T-helper 1 cell treated with Interleukin-12 subunit alpha and Interleukin-12 subunit beta and Interleukin-4 antibody, amounts not matched to agents 30 ng/mL and 1 ng/mL, for 36 hours (primary cell): ENCODE data around the gene IQSEC1. TPM values are rescaled to one million over a fixed set of nuclear protein-coding genes. Genes with fewer than 3 reads are reported as not detected.

Experiments used
- intact Hi-C: fragments of 100-400 bp; cut with micrococcal nuclease; formaldehyde crosslinking; loops from one replicate; pipeline ENCODE4 v1.15.1; 2024
- total RNA-seq: library from RNA; stranded (reverse); gene quantifications from 2 replicates; pipeline ENCODE4 v1.2.3, GENCODE V29; 2022

Gene IQSEC1
- total RNA-seq, 1 donor from 2014 or later: 54.4 TPM

- intact Hi-C loops: no loop called here
These were observed 22.2 kb downstream of the IQSEC1 start for GRCh38 chr3:13051066-13051465.

- intact Hi-C loops: no loop called here
These were observed 22.8 kb downstream of the IQSEC1 start for GRCh38 chr3:13050446-13050845.

GRCh38 chr3:13049400-13049799 is 23.8 kb downstream of the IQSEC1 start:
- intact Hi-C loops: no loop called here

GRCh38 chr3:13047296-13048165 is 25.7 kb downstream of the IQSEC1 start:
- intact Hi-C loops: loop anchor here (2.0 kb wide), 1 partner anchor 31 kb away; no protein-coding TSS in a partner anchor

- intact Hi-C loops: loop anchor here (2.0 kb wide), 1 partner anchor 30 kb away; no protein-coding TSS in a partner anchor
These were observed 26.5 kb downstream of the IQSEC1 start for GRCh38 chr3:13046569-13047274.

GRCh38 chr3:13045904-13046568 is 27.2 kb downstream of the IQSEC1 start:
- intact Hi-C loops: loop anchor here (2.0 kb wide), 1 partner anchor 29 kb away; no protein-coding TSS in a partner anchor

- intact Hi-C loops: no loop called here
These were observed 27.9 kb downstream of the IQSEC1 start for GRCh38 chr3:13045241-13045903.

GRCh38 chr3:13044496-13045240 is 28.6 kb downstream of the IQSEC1 start:
- intact Hi-C loops: no loop called here

- intact Hi-C loops: no loop called here
These were observed 29.6 kb downstream of the IQSEC1 start for GRCh38 chr3:13043656-13044055.

- intact Hi-C loops: no loop called here
These were observed 30.4 kb downstream of the IQSEC1 start for GRCh38 chr3:13042715-13043271.

GRCh38 chr3:13042127-13042701 is 31.0 kb downstream of the IQSEC1 start:
- intact Hi-C loops: no loop called here

- intact Hi-C loops: no loop called here
These were observed 32.0 kb downstream of the IQSEC1 start for GRCh38 chr3:13041113-13041776.

GRCh38 chr3:13040361-13041074 is 32.7 kb downstream of the IQSEC1 start:
- intact Hi-C loops: no loop called here

GRCh38 chr3:13039213-13039896 is 33.9 kb downstream of the IQSEC1 start:
- intact Hi-C loops: no loop called here

GRCh38 chr3:13037458-13038117 is 35.6 kb downstream of the IQSEC1 start:
- intact Hi-C loops: no loop called here

- intact Hi-C loops: no loop called here
These were observed 38.4 kb downstream of the IQSEC1 start for GRCh38 chr3:13034861-13035260.

GRCh38 chr3:13034109-13034800 is 39.0 kb downstream of the IQSEC1 start:
- intact Hi-C loops: no loop called here
